HS-5 (cell line): Measurements from ENCODE around the gene ABCC3.

Source experiments
- DNase-seq: peaks from one replicate; pipeline ENCODE4 v3.0.0-alpha.2; 2012; ENCODE audit warnings: low read depth

The ABCC3 gene

GRCh38 chr17:50737118-50737698, 102.5 kb downstream of the ABCC3 start:
- DNase-seq, result no peak

- no peak for DNase-seq
Observed at GRCh38 chr17:50739098-50739497, 104.4 kb downstream of the ABCC3 start.
